Transverse colon (tissue), 4 donors: ENCODE measurements around the gene ATE1. TPM values are rescaled to one million over a fixed set of nuclear protein-coding genes. Genes with fewer than 3 reads are reported as not detected.

ENCODE experiments used
- DNase-seq: peaks from one replicate; pipeline ENCODE4 v3.0.0-alpha.2; 2019
- H3K27ac ChIP-seq, 4 donors: fragments of 200-600 bp; sonication (generic); 2 replicates each; pipeline ENCODE4 v1.5.1; 2016 to 2018; ENCODE audit warnings: inconsistent platforms in 4 of 4
- H3K27me3 ChIP-seq: fragments of 200-600 bp; sonication (generic); 2 replicates; pipeline ENCODE4 v1.5.1; 2017; ENCODE audit warnings: inconsistent platforms
- H3K36me3 ChIP-seq, 4 donors: fragments of 200-600 bp; sonication (generic); 2 replicates each; pipeline ENCODE4 v1.5.1; 2017 to 2019; ENCODE audit warnings: inconsistent platforms in 4 of 4
- H3K4me1 ChIP-seq, 4 donors: fragments of 200-600 bp; sonication (generic); 2 replicates each; pipeline ENCODE4 v1.5.1; 2017 to 2020; ENCODE audit warnings: inconsistent platforms in 4 of 4
- H3K4me3 ChIP-seq, 4 donors: fragments of 200-600 bp; sonication (generic); 1 replicate in 1 of 4; 2 replicates in 3 of 4; pipeline versions ENCODE4 v1.5.1 to v1.6.1; 2017 to 2019; ENCODE audit warnings: inconsistent platforms in 4 of 4
- H3K9me3 ChIP-seq, 2 donors: fragments of 200-600 bp; sonication (generic); 2 replicates each; pipeline ENCODE4 v1.5.1; 2017 to 2019; ENCODE audit warnings: inconsistent platforms in 2 of 2
- CTCF ChIP-seq, 5 experiments: fragments of 200-600 bp in 3 of 5; fragments of 450-650 bp in 2 of 5; sonication (generic) in 3 of 5; IDR thresholded peaks; 1 replicate in 2 of 5; 2 replicates in 3 of 5; pipeline ENCODE4 v1.5.1; 2016 to 2017; ENCODE audit warnings: antibody characterized with exemption in 5 of 5, inconsistent platforms in 3 of 5, mild to moderate bottlenecking in 2 of 5, moderate library complexity in 1 of 5
- EP300 ChIP-seq: sonication (generic); formaldehyde crosslinking; IDR thresholded peaks from one replicate; pipeline ENCODE4 v1.6.1; 2017; ENCODE audit warnings: antibody characterized with exemption, low read depth
- POLR2A ChIP-seq: fragments of 450-650 bp; IDR thresholded peaks from one replicate; pipeline ENCODE4 v1.6.1; 2016; ENCODE audit warnings: antibody characterized with exemption, mild to moderate bottlenecking, moderate library complexity
- POLR2AphosphoS5 ChIP-seq, 3 donors: sonication (generic); formaldehyde crosslinking; IDR thresholded peaks; one replicate each; pipeline ENCODE4 v1.6.1; 2016; ENCODE audit warnings: antibody characterized with exemption in 3 of 3
- WGBS, 2 donors: methylation state at CpG; one replicate each; pipeline ENCODE4 v1.1.5; 2018; ENCODE audit warnings: low coverage in 1 of 2; 5-methylcytosine and 5-hydroxymethylcytosine counted together
- in situ Hi-C, 4 donors: fragments of 200-750 bp; cut with MboI; loops; one replicate each; pipeline versions ENCODE4 v1.15.0 to v1.15.1; 2017; ENCODE audit warnings: low sequenced_read_pairs in 3 of 4, low pct_ligation_motif_present in 1 of 4, low pct_unique_long_range_greater_than_20kb in 1 of 4
- intact Hi-C: fragments of 100-400 bp; cut with DNase I; formaldehyde crosslinking; loops from one replicate; pipeline ENCODE4 v1.15.1; 2023; ENCODE audit warnings: low total_unique reads
- total RNA-seq, 4 donors: library from RNA; depleted of rRNA; stranded (reverse); fragments of >200 nt; gene quantifications; one replicate each; pipeline ENCODE4 v1.1.0, GENCODE V29; 2016

ATE1 gene
- total RNA-seq, 4 donors from 2014 or later: 25.3 to 1,446 (median 31.4) TPM

DNA sequence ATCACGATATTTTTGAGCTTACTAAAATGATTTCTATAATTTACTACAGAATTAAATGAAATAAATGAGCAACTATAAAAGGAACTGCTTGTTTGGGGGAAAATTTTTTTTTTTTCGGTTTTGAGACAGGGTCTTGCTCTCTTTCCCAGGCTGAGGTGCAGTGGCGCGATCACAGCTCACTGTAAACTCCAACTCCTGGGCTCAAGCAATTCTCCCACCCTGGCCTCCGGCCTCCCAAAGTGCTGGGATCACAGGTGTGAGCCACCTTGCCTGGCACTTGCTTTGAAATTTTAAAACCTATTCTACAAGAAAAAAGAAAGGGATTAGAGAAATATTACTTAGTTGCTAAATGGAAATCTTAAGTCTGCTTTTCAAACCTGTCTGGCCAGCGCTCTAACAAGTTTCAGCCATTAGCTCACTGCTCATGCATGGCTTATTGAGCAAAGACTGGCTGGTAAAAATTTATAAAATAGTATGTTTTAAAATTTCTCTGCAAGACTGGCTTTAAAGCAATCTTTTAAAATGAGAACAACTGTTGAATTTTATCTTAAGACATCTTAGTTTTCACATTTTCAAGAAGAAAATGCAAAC is 144.0 kb downstream of the ATE1 start:
- H3K27ac ChIP-seq: no peak overlapping the region
- no peak for TF ChIP-seq EP300
- no peak for TF ChIP-seq POLR2A
- no peak for TF ChIP-seq CTCF (IDR thresholded peaks at IDR 0.05)
- TF ChIP-seq POLR2AphosphoS5 (IDR thresholded peaks at IDR 0.05): no peak
- in situ Hi-C loops: no loop called here
- 82 to 100% methylated on average over 3 to 6 of the region's 6 CpGs for WGBS, 2 donors
- H3K4me3 ChIP-seq: no peak overlapping the region
- H3K4me1 ChIP-seq: no peaks in the 10 kb centered on the region
- no peaks in the 10 kb centered on the region for H3K36me3 ChIP-seq
- no peaks in the 10 kb centered on the region for H3K9me3 ChIP-seq
- intact Hi-C loops: no loop called here
- H3K27me3 ChIP-seq: no peaks in the 10 kb centered on the region
- no peak for DNase-seq

DNA sequence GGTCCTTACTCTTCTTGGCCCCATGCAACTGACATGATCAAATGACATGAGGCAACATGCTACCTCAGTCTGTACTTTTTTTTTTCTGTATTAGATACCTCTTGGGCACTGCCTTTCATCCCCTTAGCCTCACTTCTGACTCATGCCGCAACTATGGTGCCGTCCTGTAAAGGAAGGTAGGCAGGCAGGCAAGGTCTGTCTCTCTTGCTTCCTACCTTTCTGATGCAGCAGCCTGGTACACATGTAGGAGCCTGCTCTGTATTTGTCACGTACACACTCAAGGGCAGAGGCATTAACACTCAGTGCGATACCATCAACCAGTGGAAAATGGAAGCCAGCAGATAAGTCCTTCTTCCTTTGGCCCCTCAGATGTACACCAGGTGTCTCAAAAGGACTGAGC is 146.7 kb downstream of the ATE1 start:
- Histone ChIP-seq H3K27ac (no peak overlapping the region), H3K4me3 (no peak overlapping the region), H3K36me3 (no peaks in the 10 kb centered on the region), H3K9me3 (no peaks in the 10 kb centered on the region), H3K4me1 (no peaks in the 10 kb centered on the region), H3K27me3 (no peaks in the 10 kb centered on the region)
- WGBS, 2 donors: 97% methylated on average over 3 to 4 of the region's 4 CpGs
- TF ChIP-seq CTCF (IDR thresholded peaks at IDR 0.05) (no peak), POLR2A (no peak), POLR2AphosphoS5 (IDR thresholded peaks at IDR 0.05) (no peak), EP300 (no peak)
- intact Hi-C loops: no loop called here
- in situ Hi-C loops: no loop called here
- DNase-seq: no peak

DNA sequence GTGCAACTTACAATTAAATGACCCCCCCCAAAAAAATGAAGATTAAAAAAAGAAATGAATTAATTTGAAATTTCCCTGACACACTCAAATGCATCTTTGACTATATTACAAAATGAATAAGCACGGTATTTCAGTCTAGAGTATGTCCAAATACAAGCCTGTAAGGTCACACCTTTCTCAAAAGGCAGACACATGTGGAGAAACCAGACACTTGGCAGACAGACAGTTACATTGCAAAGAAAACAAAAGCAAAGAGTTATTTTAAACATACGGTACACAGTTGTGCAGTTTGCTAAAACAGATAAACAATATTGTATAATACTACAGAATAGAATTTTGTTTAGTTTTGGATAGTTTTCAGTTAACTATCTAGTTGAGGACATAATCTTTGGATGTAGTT is 153.0 kb downstream of the ATE1 start:
- DNase-seq: no peak
- Histone ChIP-seq H3K36me3 (no peaks in the 10 kb centered on the region), H3K27me3 (no peaks in the 10 kb centered on the region), H3K27ac (no peak overlapping the region), H3K9me3 (no peaks in the 10 kb centered on the region), H3K4me1 (peaks cover 0 to 10% (median 2%) of the 10 kb centered on the region in 4 donors), H3K4me3 (no peak overlapping the region)
- WGBS, 2 donors: 47 to 58% methylated on average over 2 of the region's 2 CpGs
- TF ChIP-seq POLR2A (no peak), EP300 (no peak), CTCF (IDR thresholded peaks at IDR 0.05) (no peak), POLR2AphosphoS5 (IDR thresholded peaks at IDR 0.05) (no peak)
- in situ Hi-C loops (no loop called here), intact Hi-C loops (no loop called here)

- Histone ChIP-seq H3K36me3 (no peaks in the 10 kb centered on the region), H3K9me3 (no peaks in the 10 kb centered on the region), H3K27me3 (no peaks in the 10 kb centered on the region), H3K4me3 (no peak overlapping the region), H3K27ac (no peak overlapping the region), H3K4me1 (peaks cover 0 to 10% (median 2%) of the 10 kb centered on the region in 4 donors)
- intact Hi-C loops: no loop called here
- no peak for DNase-seq
- no peak for TF ChIP-seq POLR2AphosphoS5 (IDR thresholded peaks at IDR 0.05)
- no peak for TF ChIP-seq POLR2A
- no peak for TF ChIP-seq CTCF (IDR thresholded peaks at IDR 0.05)
- TF ChIP-seq EP300: no peak
- WGBS, 2 donors: 52 to 66% methylated on average over 3 of the region's 3 CpGs
- in situ Hi-C loops: no loop called here
These were observed 153.4 kb downstream of the ATE1 start for GRCh38 chr10:121774404-121774803.
